Stimulated activated naive CD8-positive, alpha-beta T cell treated with anti-CD3 and anti-CD28 coated beads, Interleukin-15, Interleukin-2, amounts not matched to agents 100 ng/mL and 50 ng/mL, for 24 hours (primary cell): ENCODE results near the gene CDR2.
"Not testable (repeated sequence)": the region's sequence is repeated elsewhere in the genome, so short reads cannot be mapped to it uniquely, and the experiment has no call there.

ENCODE experiments used
- H3K27ac Mint-ChIP-seq: one replicate; pipeline ENCODE4 v1.8.0; 2021; ENCODE audit warnings: mild to moderate bottlenecking, mixed read lengths
- H3K27me3 Mint-ChIP-seq: one replicate; pipeline ENCODE4 v1.8.0; 2021; ENCODE audit warnings: mixed read lengths
- H3K36me3 Mint-ChIP-seq: one replicate; pipeline ENCODE4 v1.8.0; 2021; ENCODE audit warnings: low read depth, mixed read lengths
- H3K4me1 Mint-ChIP-seq: one replicate; pipeline ENCODE4 v1.8.0; 2021; ENCODE audit warnings: low read depth, mixed read lengths
- H3K4me3 Mint-ChIP-seq: one replicate; pipeline ENCODE4 v1.8.0; 2021; ENCODE audit warnings: mild to moderate bottlenecking, mixed read lengths
- H3K9me3 Mint-ChIP-seq: one replicate; pipeline ENCODE4 v1.8.0; 2021; ENCODE audit warnings: mixed read lengths

The CDR2 gene

GRCh38 chr16:22351017-22351416, 23.4 kb downstream of the CDR2 start:
- Mint-ChIP-seq H3K4me1 (peaks cover 50% of the 10 kb centered on the region), H3K27ac (peak overlapping the region; percentile 31), H3K36me3 (peaks cover 71% of the 10 kb centered on the region)
- H3K27me3 Mint-ChIP-seq, H3K9me3 Mint-ChIP-seq, H3K4me3 Mint-ChIP-seq: not testable (repeated sequence)

DNA sequence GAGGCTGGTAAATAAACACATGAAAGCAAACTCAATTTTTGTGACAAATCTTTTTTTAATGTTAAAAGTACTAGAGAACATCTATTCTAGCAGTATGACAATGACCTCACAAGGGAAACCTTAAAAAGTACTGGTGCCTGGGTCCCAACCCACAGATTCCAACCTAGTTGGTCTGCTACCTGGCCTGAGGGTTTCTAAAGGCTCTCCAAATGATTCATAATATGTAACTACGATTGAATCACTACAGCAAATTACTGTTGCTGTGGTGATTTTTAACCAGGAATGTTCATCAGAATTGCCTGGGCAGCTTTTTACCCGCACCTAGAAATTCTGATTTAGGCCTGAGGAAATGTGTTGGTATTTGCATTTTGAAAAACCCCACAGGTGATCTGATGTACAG, 26.1 kb downstream of the CDR2 start:
- peaks cover 82% of the 10 kb centered on the region for H3K36me3 Mint-ChIP-seq
- peaks cover 24% of the 10 kb centered on the region for H3K4me1 Mint-ChIP-seq
- H3K4me3 Mint-ChIP-seq: no peak overlapping the region
- no peaks in the 10 kb centered on the region for H3K27me3 Mint-ChIP-seq
- H3K9me3 Mint-ChIP-seq: no peaks in the 10 kb centered on the region
- no peak overlapping the region for H3K27ac Mint-ChIP-seq

DNA sequence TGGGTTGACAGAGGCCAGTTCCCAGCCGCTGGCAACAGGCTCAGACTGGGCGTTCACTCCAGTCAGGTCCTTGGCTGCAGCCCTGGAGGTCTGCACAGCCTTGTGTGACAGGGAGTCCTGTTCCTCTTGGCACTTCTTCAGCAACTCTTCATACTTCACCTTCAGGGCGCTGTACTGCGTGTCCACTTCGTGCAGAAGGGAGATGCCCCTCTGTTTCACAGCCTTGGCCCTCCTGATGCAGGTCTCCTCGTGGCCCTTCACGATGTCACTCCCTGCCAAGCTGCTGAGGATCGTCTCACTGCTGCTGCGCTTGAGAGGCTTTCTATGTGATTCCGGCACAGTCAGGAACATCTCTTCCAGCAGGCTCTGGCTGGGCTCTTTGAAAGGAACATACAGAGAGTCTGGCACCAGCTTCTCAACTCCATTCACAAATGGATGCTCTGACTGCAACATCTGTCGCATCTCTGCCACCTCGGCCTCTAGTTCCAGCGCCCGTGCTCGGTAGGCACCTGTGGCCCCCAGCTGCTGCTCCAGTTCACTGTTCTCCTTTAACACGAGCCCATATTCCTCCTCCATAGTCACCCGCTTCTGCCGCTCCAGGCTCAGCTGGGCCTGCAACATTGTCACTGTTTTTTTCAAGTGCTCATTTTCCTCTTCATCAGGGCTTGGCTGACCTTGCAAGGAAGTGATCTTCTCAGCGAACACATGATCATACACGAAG, 27.2 kb downstream of the CDR2 start:
- Mint-ChIP-seq H3K27ac (peak overlapping the region; percentile 63), H3K4me3 (no peak overlapping the region), H3K36me3 (peaks cover 85% of the 10 kb centered on the region), H3K27me3 (no peaks in the 10 kb centered on the region), H3K9me3 (peaks cover 4% of the 10 kb centered on the region), H3K4me1 (peaks cover 15% of the 10 kb centered on the region)

GRCh38 chr16:22346483-22346882, 27.9 kb downstream of the CDR2 start:
- Mint-ChIP-seq H3K4me3 (no peak overlapping the region), H3K36me3 (peaks cover 85% of the 10 kb centered on the region), H3K9me3 (peaks cover 4% of the 10 kb centered on the region), H3K4me1 (peaks cover 15% of the 10 kb centered on the region), H3K27me3 (no peaks in the 10 kb centered on the region), H3K27ac (no peak overlapping the region)

- Mint-ChIP-seq H3K4me1 (peaks cover 23% of the 10 kb centered on the region), H3K36me3 (peaks cover 83% of the 10 kb centered on the region), H3K4me3 (no peak overlapping the region), H3K27ac (no peak overlapping the region), H3K9me3 (peaks cover 22% of the 10 kb centered on the region), H3K27me3 (no peaks in the 10 kb centered on the region)
Measured at GRCh38 chr16:22342082-22342481, 32.3 kb downstream of the CDR2 start.

- peaks cover 86% of the 10 kb centered on the region for H3K36me3 Mint-ChIP-seq
- H3K4me3 Mint-ChIP-seq: no peak overlapping the region
- H3K27me3 Mint-ChIP-seq: no peaks in the 10 kb centered on the region
- H3K27ac Mint-ChIP-seq: no peak overlapping the region
- H3K9me3 Mint-ChIP-seq: peaks cover 32% of the 10 kb centered on the region
- peaks cover 29% of the 10 kb centered on the region for H3K4me1 Mint-ChIP-seq
Measured at GRCh38 chr16:22340945-22341344, 33.5 kb downstream of the CDR2 start.

- Mint-ChIP-seq H3K36me3 (peaks cover 94% of the 10 kb centered on the region), H3K4me1 (peaks cover 29% of the 10 kb centered on the region), H3K27ac (peak overlapping the region; percentile 36), H3K9me3 (peaks cover 32% of the 10 kb centered on the region), H3K27me3 (no peaks in the 10 kb centered on the region), H3K4me3 (no peak overlapping the region)
Measured at GRCh38 chr16:22337849-22338635, 36.4 kb downstream of the CDR2 start.

GRCh38 chr16:22337045-22337444, 37.4 kb downstream of the CDR2 start:
- H3K27me3 Mint-ChIP-seq: no peaks in the 10 kb centered on the region
- H3K4me1 Mint-ChIP-seq: peaks cover 25% of the 10 kb centered on the region
- H3K4me3 Mint-ChIP-seq: no peak overlapping the region
- H3K9me3 Mint-ChIP-seq: peaks cover 28% of the 10 kb centered on the region
- peaks cover 90% of the 10 kb centered on the region for H3K36me3 Mint-ChIP-seq
- H3K27ac Mint-ChIP-seq: no peak overlapping the region

DNA sequence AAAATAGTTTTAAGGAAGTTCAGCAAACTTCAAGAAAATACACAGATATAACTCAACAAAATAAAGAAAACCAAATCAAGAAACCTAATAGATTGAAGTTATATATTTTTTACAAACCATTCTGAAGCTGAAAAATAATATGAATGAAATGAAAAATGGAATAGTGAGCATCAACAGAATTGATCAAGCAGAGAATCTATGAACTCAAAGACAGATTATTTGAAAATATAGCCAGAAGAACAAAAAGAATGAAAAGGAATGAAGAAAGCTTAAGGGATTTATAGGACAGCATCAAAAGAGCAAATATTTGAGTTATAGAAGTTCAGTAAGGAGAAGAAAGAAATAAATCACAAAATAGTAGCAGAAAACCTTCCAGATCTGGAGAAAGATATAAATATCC, 37.8 kb downstream of the CDR2 start:
- Mint-ChIP-seq H3K4me1 (peaks cover 21% of the 10 kb centered on the region), H3K9me3 (peaks cover 28% of the 10 kb centered on the region), H3K27me3 (no peaks in the 10 kb centered on the region), H3K27ac (no peak overlapping the region), H3K36me3 (peaks cover 90% of the 10 kb centered on the region), H3K4me3 (no peak overlapping the region)

DNA sequence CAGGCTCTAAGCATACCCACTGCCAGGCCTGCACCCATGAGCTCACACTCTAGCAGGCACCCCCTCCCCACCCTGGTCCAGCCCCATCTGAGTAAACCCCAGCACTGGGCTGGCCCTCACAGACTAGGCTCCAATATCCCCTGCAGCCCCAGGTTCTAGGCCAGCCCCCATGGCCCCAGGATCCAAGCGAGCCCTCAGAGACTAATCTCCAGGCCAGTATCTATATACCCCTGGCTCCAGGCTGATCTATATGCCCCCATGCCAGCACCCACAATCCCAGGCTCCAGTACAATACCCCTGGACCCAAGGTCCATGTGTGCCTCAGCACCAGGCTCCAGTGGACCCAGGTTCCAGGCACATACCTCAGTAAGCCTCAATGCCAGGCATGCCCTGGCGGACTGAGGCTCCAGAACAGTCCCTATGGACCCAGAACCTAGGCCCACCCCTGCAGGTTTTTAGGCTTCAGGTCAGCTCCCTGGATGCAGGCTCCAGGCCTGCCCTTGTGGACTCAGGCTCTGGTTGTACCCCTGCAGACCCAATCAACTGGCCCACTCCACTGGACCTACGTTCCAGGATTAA, 38.7 kb downstream of the CDR2 start:
- Mint-ChIP-seq H3K9me3 (peaks cover 24% of the 10 kb centered on the region), H3K4me1 (peaks cover 19% of the 10 kb centered on the region), H3K36me3 (peaks cover 90% of the 10 kb centered on the region), H3K27me3 (no peaks in the 10 kb centered on the region), H3K27ac (no peak overlapping the region), H3K4me3 (no peak overlapping the region)

DNA sequence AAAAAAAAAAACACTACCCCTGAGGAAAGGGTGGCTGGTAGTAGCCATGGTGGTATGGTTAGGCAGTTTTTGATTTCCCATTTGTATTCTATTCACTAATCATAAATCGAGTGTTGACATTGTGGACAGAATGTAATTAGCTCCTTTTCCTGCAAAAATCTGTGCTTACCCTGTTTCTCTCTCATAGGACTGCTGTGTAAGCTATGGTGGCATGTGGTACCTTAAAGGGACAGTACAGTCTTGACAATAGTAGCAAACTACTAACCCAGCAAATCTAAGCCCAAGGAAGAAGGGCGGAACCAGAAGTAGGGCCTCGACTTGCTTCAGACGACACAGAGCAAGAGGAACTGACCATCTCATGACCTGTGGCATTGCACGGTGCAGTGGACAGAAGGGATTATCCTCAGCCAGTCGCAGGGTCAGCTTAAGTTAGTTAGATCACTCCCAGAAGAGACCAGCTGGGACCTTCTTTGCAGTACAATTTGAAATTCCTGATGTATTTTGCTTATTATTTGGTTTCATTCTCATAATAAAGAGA, 40.9 kb downstream of the CDR2 start:
- Mint-ChIP-seq H3K27me3 (no peaks in the 10 kb centered on the region), H3K36me3 (peaks cover 86% of the 10 kb centered on the region), H3K9me3 (peaks cover 20% of the 10 kb centered on the region), H3K4me1 (peaks cover 18% of the 10 kb centered on the region), H3K27ac (peak overlapping the region; percentile 17), H3K4me3 (no peak overlapping the region)

- Mint-ChIP-seq H3K4me3 (no peak overlapping the region), H3K9me3 (no peaks in the 10 kb centered on the region), H3K27ac (no peak overlapping the region), H3K27me3 (no peaks in the 10 kb centered on the region), H3K36me3 (peaks cover 67% of the 10 kb centered on the region), H3K4me1 (no peaks in the 10 kb centered on the region)
Measured at GRCh38 chr16:22330326-22330725, 44.1 kb downstream of the CDR2 start.

DNA sequence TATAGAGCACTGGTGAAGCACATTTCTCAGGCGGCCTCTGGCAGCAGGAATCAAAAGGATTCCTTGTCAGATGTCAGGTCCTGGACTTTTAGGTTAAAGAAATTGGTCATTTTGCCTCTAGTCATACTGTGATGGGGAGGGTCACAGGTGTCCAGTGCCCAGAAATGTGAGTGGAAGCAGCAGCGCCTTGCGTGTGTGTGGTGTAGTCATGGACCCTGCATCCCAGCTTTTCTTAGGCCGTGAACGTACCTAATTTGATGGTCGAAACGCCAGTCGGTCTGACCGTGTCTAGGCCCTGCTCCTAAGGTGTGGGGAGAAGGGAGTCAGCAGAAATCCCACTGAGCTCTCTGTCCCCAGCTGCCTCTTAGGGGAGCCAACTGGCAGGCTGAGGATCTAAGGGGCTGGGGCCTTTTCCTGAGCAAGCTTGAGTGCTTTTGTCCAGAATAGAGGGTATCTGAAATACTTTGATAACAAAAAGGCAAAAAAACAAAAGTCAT, 45.2 kb downstream of the CDR2 start:
- Mint-ChIP-seq H3K36me3 (peaks cover 59% of the 10 kb centered on the region), H3K9me3 (no peaks in the 10 kb centered on the region), H3K4me3 (no peak overlapping the region), H3K27me3 (no peaks in the 10 kb centered on the region), H3K4me1 (no peaks in the 10 kb centered on the region), H3K27ac (no peak overlapping the region)

GRCh38 chr16:22328081-22328725, 46.2 kb downstream of the CDR2 start:
- Mint-ChIP-seq H3K9me3 (no peaks in the 10 kb centered on the region), H3K4me1 (no peaks in the 10 kb centered on the region), H3K36me3 (peaks cover 59% of the 10 kb centered on the region), H3K4me3 (no peak overlapping the region), H3K27ac (no peak overlapping the region), H3K27me3 (no peaks in the 10 kb centered on the region)

DNA sequence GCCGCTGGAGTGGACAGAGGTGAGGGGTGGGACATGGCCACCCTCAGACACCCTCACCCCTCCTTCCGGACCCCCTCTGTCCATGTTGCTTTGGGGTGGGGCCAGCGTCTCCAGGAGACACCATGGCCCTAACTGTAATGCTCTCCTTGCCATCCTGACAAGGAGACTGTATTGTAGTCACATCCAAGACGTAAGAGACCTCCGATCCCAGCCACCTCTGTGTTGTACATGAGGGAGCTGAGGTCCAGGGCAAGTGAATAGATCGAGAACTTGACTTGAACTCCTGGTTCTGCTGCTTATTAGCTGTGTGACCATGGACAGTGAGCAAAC, 47.0 kb downstream of the CDR2 start:
- Mint-ChIP-seq H3K36me3 (peaks cover 57% of the 10 kb centered on the region), H3K27me3 (no peaks in the 10 kb centered on the region), H3K9me3 (no peaks in the 10 kb centered on the region), H3K4me3 (no peak overlapping the region), H3K27ac (no peak overlapping the region), H3K4me1 (no peaks in the 10 kb centered on the region)
